HG03460 (cell line): ENCODE measurements around the gene FAM131C.

Experiments
- ATAC-seq: cut with Tn5 transposase; IDR thresholded peaks from one replicate; pipeline ENCODE4 v1.9.1; 2021; ENCODE audit not compliant: unreplicated experiment

Gene FAM131C

GRCh38 chr1:16017461-16018303 lies 55.8 kb downstream of the FAM131C start, which contains the start of gene HSPB7:
Gene HSPB7 (minus strand): TSS chr1:16018043. CDS start chr1:16017963, 80 bp downstream.
- ATAC-seq: no peak

DNA sequence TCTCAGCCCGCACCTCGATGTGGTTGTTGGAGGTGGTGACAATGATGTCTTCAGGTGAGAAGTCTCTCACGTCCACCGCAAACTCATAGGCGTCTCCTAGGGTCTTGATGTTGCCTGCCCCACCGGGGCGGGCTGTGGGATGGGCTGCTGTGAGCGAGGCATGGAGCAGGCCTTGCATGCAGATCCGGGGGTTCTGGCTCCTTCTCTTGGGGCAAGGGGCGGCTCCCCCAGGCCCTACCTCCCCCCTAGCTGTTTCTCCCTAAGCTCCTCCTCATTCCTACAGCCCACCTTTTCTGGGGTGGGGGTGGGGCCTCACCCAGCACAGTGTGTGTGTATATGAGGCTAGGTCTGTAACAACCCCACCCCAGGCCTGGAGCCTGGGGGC lies 56.4 kb downstream of the FAM131C start:
- ATAC-seq: no peak

- no peak for ATAC-seq
Observed at GRCh38 chr1:16015960-16016901, 57.2 kb downstream of the FAM131C start.

- no peak for ATAC-seq
Observed at GRCh38 chr1:16015491-16015890, 58.0 kb downstream of the FAM131C start.

DNA sequence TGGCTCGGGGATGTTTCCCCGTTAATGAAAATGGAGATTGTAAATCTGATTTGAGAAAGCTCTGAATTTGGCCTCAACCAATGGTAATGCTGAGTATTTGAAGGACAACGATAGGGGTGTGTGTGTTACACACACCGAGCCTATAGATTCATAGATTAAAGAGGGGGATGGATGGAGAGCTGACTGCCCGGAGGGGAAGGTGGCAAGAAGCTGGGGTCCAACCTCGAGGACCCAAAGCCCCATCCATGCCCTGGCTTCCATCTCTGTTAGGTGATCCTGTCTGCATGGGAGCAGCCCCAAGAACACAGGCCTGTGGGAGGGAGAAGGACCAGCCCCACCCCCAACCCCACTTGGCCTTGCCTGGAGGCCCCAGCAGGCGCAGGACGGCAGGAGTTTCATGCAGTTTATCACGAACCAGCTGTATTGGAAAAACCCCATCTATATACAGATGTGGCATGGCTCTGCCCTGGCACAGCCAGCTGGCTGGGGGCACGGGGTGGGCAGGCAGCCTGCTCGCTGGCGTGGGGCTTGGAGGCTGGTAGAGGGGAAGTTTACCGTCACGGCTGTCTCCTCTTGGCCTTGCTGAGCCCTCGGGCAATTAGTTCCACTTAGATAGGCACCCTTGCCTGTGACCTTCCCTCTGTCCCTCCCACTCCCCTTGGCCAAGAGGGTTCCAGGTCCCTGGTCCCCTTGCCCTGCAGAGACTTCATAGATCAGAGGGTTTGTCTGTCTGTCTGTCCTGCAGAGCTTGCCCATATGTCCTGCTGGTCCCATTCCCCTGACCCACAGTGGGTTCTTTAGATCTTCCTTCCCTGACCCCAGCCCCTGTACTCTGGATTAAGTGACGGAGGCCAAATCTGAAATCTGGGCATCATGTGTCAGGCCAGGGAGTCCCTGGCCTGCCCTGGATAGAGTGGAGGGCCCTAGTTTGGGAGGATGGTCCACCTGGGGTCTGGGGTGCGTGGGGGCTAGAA lies 58.7 kb downstream of the FAM131C start:
- ATAC-seq: no peak

DNA sequence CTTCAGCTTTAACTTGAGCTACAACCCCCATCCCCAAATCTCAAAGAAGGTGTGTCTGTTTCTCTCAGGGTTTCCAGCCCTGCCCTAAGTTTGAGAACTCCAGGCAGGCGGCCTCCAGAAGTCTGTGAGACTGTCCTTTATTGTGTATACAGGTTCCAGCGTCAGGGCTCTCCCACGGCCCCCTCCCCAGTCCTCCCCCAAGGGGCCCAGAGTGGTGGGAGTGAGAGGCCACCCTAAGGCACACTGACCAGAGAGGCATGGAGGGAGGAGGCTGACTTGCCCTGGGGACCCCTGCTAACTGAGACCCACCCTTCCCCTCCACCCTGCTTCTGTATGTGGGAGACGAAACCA lies 59.6 kb downstream of the FAM131C start:
- ATAC-seq: no peak

DNA sequence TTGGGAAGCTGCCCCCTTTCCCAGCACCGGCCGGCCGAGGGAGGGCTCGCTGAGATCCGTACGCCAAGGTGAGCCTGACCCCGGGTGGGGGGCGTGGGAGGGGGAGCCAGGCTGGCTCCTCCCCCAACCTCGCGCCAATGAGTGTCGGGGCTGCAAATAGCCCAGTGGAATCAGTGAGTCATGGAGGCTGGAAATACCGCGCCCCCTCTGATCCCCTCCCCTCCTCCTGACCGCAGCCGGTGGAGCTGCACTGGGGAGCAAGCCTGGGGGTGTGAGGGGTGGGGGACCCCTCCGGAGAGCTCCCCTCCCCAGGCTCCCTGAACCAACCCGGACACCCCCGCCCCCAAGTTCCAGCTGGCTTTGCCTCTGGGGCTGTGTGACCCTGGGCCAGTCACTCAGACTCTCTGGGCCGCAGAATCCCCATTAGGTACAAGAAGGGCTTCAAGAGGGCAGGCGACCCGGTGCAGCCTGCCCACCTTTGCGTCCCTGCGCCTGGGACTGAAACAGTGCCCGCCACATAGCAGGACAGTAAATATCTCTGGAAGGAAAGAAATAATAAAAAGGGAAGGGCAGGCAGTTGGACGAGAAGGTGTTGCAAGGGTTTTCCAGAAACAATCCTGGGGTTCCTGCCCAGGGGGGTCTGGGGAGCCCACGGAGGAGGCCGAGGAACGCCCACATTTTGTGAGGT lies 60.1 kb downstream of the FAM131C start:
- ATAC-seq: no peak

- ATAC-seq: no peak
Observed at GRCh38 chr1:16012590-16013219, 60.7 kb downstream of the FAM131C start.

DNA sequence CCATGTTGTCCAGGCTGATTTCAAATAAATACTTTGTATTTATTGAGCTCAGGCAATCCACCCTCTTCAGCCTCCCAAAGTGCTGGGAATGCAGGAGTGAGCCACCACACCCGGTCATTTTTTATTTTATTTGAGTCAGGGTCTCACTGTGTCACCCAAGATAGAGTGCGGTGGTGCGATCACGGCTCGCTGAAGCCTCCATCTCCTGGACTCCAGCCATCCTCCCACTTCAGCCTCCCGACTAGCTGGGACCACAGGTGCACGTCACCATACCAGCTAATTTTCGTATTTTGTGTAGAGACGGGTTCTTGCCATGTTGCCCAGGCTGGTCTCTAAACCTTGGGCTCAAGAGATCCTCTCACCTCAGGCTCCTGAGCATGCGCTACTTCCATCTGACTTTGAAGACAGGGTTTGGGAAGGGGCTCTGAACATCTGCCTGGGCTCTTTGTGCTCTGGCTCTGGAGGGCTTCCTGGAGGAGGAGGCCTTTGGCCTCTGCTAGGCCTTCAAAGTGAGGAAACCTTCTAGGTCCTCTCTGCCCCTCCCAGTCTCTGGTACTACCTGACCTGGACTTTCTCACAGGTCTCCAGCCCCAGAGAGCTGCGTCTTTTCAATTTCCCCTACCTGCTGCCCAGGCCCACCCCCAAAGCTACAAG lies 61.4 kb downstream of the FAM131C start:
- ATAC-seq: no peak

GRCh38 chr1:16010837-16011236 lies 62.6 kb downstream of the FAM131C start:
- ATAC-seq: no peak

- ATAC-seq: no peak
Observed at GRCh38 chr1:16009678-16010077, 63.8 kb downstream of the FAM131C start.

DNA sequence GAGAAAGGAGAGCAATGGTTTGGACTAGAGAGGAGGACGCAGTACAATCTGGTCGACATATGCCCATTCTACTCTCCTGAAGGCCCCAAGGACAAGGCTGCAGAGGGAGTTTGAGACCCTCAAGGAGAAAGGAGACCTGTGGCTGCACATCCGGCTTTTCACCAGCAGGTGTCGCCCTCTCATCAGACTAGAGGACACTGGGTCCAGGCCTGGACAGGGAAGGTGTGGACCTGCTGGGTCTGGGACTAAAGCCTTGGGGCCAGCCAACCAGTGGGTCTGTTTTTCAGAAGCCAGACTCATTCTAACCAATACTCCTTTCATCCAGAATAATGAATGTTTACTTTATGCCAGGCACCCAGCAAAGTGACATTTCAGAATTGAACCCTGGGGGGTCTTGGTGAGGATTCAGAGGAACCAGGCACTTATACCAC lies 64.4 kb downstream of the FAM131C start:
- no peak for ATAC-seq
